ENCODE data around the gene LHX8. TPM values are rescaled to one million over a fixed set of nuclear protein-coding genes. Genes with fewer than 3 reads are reported as not detected.

Gene LHX8
- total RNA-seq, 1 experiment from 2014 or later, result not detected

- Mint-ChIP-seq H3K9me3 (ENCODE audit: low read depth, unreplicated experiment) (no peaks in the 10 kb centered on the region), H3K36me3 (ENCODE audit: insufficient read depth, unreplicated experiment) (no peaks in the 10 kb centered on the region), H3K27me3 (ENCODE audit: unreplicated experiment) (no peaks in the 10 kb centered on the region), H3K4me3 (ENCODE audit: low read depth, unreplicated experiment) (no peak overlapping the region), H3K27ac (ENCODE audit: unreplicated experiment) (no peak overlapping the region), H3K4me1 (ENCODE audit: low read depth, unreplicated experiment) (no peaks in the 10 kb centered on the region)
- TF ChIP-seq CTCF (IDR thresholded peaks at IDR 0.05; ENCODE audit: unreplicated experiment), result peak; percentile 67
- no TSS peak for BruUV-seq (replicated peaks)
- peak; percentile 6 for DNase-seq
- CTCF ChIA-PET, result interaction anchor here (1.2 to 1.8 kb wide), 2 partner anchors 432 kb away, joined by 3 to 11 read pairs; no protein-coding TSS in a partner anchor
- intact Hi-C loops (cut with micrococcal nuclease; ENCODE audit: unreplicated experiment), result loop anchor here (1.0 to 10.0 kb wide), 3 partner anchors 150 to 431 kb away; no protein-coding TSS in a partner anchor
Measured at GRCh38 chr1:75203415-75204277, 69.5 kb downstream of the LHX8 start.

DNA sequence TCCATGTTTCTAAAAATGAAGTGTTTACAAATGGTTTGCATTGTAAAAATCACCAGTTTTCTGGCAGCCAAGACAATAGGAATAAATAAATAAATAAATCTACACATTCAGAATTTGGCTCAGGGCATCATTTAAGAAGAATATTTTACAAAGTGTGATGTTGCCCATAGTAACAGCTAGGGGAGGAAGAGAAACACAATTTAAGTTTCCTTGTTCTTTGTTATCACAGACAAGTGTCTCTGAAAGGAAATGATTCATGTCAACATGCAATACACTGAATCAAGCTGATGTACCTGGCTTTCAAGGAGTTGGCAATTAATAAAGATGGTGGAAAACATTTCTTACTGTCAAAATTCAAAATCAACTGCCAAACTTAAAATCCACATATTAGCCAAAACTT is 74.7 kb downstream of the LHX8 start:
- H3K4me3 Mint-ChIP-seq (ENCODE audit: low read depth, unreplicated experiment), result no peak overlapping the region
- DNase-seq, result no peak
- no peak overlapping the region for H3K27ac Mint-ChIP-seq (ENCODE audit: unreplicated experiment)
- H3K9me3 Mint-ChIP-seq (ENCODE audit: low read depth, unreplicated experiment), result no peaks in the 10 kb centered on the region
- TF ChIP-seq CTCF (IDR thresholded peaks at IDR 0.05; ENCODE audit: unreplicated experiment), result no peak
- H3K36me3 Mint-ChIP-seq (ENCODE audit: insufficient read depth, unreplicated experiment), result no peaks in the 10 kb centered on the region
- intact Hi-C loops (cut with micrococcal nuclease; ENCODE audit: unreplicated experiment), result loop anchor here (10.0 kb wide), 1 partner anchor 244 kb away; no protein-coding TSS in a partner anchor
- H3K4me1 Mint-ChIP-seq (ENCODE audit: low read depth, unreplicated experiment), result no peaks in the 10 kb centered on the region
- CTCF ChIA-PET, result no interaction called here
- H3K27me3 Mint-ChIP-seq (ENCODE audit: unreplicated experiment), result no peaks in the 10 kb centered on the region
- no TSS peak for BruUV-seq (replicated peaks)
